ENCODE measurements around the gene C3orf52. TPM values are rescaled to one million over a fixed set of nuclear protein-coding genes. Genes with fewer than 3 reads are reported as not detected.

Gene C3orf52
- total and polyA plus RNA-seq, 2 experiments from 2014 or later, result 8.1 to 16.6 TPM

- Histone ChIP-seq H3K4me2 (no peak overlapping the region), H3K79me2 (replicated peaks; ENCODE audit: insufficient read depth) (no peaks in the 10 kb centered on the region), H3K4me1 (ENCODE audit: insufficient read depth) (peaks cover 29% of the 10 kb centered on the region), H4K20me1 (replicated peaks; ENCODE audit: insufficient read depth) (no peaks in the 10 kb centered on the region), H3K36me3 (ENCODE audit: insufficient read depth) (no peaks in the 10 kb centered on the region), H3K27me3 (ENCODE audit: insufficient read depth) (no peaks in the 10 kb centered on the region), H3K9me2 (ENCODE audit: insufficient read depth) (no peaks in the 10 kb centered on the region), H3F3A (replicated peaks; ENCODE audit: low read depth) (no peaks in the 10 kb centered on the region), H3K4me3 (no peak overlapping the region), H3K27ac (ENCODE audit: low read depth) (no peak overlapping the region), H2AFZ (no peak overlapping the region)
- no peak for ATAC-seq
- no peak overlapping the region for H3K4me3 Mint-ChIP-seq
- TF ChIP-seq REST (IDR thresholded peaks at IDR 0.05; ENCODE audit: unreplicated experiment), result no peak
- no peak for TF ChIP-seq ZNF114 (CRISPR knock-in tag; IDR thresholded peaks at IDR 0.05)
- TF ChIP-seq ZNF331 (CRISPR knock-in tag; IDR thresholded peaks at IDR 0.05; ENCODE audit: low read depth), result no peak
- no peak for TF ChIP-seq NANOG (IDR thresholded peaks at IDR 0.05; ENCODE audit: borderline replicate concordance)
- TF ChIP-seq STAT1 (IDR thresholded peaks at IDR 0.05; ENCODE audit: unreplicated experiment), result no peak
- no peak for TF ChIP-seq ETS1 (IDR thresholded peaks at IDR 0.05)
- TF ChIP-seq POLR2AphosphoS5 (IDR thresholded peaks at IDR 0.05; ENCODE audit: low read depth), result no peak
- TF ChIP-seq CTCF (conservative IDR thresholded peaks at IDR 0.05; ENCODE audit: low read depth in 2 of 2), result no peak
- no peak for TF ChIP-seq CREB1 (CRISPR knock-in tag; IDR thresholded peaks at IDR 0.05; ENCODE audit: low read depth)
- TF ChIP-seq EZH2phosphoT487 (IDR thresholded peaks at IDR 0.05; ENCODE audit: unreplicated experiment), result no peak
- TF ChIP-seq JUNB (IDR thresholded peaks at IDR 0.05; ENCODE audit: unreplicated experiment), result no peak
- no peak for TF ChIP-seq ZNF462 (CRISPR knock-in tag; IDR thresholded peaks at IDR 0.05)
- no peak for TF ChIP-seq EZH2 (IDR thresholded peaks at IDR 0.05; ENCODE audit: low read depth, unreplicated experiment)
- H3K27ac Mint-ChIP-seq, result no peak overlapping the region
- H3K27me3 Mint-ChIP-seq (ENCODE audit: insufficient read depth, low read depth, poor library complexity), result no peaks in the 10 kb centered on the region
- DNase-seq (ENCODE audit: low spot score), result no peak
- H3K36me3 Mint-ChIP-seq (ENCODE audit: low read depth), result no peaks in the 10 kb centered on the region
- H3K9me3 Mint-ChIP-seq, result no peaks in the 10 kb centered on the region
- peaks cover 45% of the 10 kb centered on the region for H3K4me1 Mint-ChIP-seq
Measured at GRCh38 chr3:112130638-112130993, 44.4 kb downstream of the C3orf52 start.

Data from GM23338 (cell line).